Astrocyte of the spinal cord (primary cell): ENCODE results near the gene WWOX.
"Not testable (repeated sequence)": the region's sequence is repeated elsewhere in the genome, so short reads cannot be mapped to it uniquely, and the experiment has no call there.

Experiments used
- DNase-seq: peaks from one replicate; pipeline ENCODE4 v3.0.0; 2011; ENCODE audit warnings: low read depth, low spot score
- H3K4me3 ChIP-seq: 2 replicates; pipeline ENCODE4 v1.5.1; 2011; ENCODE audit warnings: low read depth, mild to moderate bottlenecking, low read length, moderate library complexity
- CTCF ChIP-seq: IDR thresholded peaks from 2 replicates; pipeline ENCODE4 v1.5.1; 2012; ENCODE audit warnings: low read depth, mild to moderate bottlenecking, low read length, inconsistent platforms
- in situ Hi-C: cut with HindIII; loops from 2 replicates; pipeline ENCODE4 v1.10.0; 2017; ENCODE audit warnings: low sequenced_read_pairs

WWOX gene

GRCh38 chr16:79050063-79050462, 950.6 kb downstream of the WWOX start:
- DNase-seq, result no peak
- in situ Hi-C loops, result no loop called here
- TF ChIP-seq CTCF, result no peak

GRCh38 chr16:79051313-79051712, 951.9 kb downstream of the WWOX start:
- no peak overlapping the region for H3K4me3 ChIP-seq
- DNase-seq, result no peak
- no peak for TF ChIP-seq CTCF
- in situ Hi-C loops, result no loop called here

More at GRCh38 chr16:79050063-79050462, 950.6 kb downstream of the WWOX start:
- no peak overlapping the region for H3K4me3 ChIP-seq

GRCh38 chr16:79052198-79052597, 952.7 kb downstream of the WWOX start:
- DNase-seq, in situ Hi-C loops, H3K4me3 ChIP-seq: not testable (repeated sequence)

DNA sequence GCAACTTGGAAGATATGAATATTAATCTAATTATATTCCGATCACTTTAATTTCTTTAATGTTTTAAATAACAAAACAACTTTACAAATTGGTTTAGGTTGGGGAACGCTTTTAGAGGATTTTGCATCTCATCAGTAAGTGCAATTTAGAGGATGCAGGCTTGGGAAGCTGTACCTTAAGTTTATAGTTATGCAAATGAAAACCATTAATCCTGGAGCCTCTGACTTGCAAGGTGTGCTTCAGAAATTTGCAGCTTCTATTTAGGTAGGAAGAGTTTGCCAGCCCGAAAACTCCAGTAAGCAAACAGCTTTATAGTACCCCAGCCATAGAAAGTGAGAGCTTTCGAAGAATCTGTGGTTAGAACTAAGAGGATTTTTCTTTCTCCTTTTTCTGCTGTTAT, 954.1 kb downstream of the WWOX start:
- no peak for DNase-seq
- no peak overlapping the region for H3K4me3 ChIP-seq
- no peak for TF ChIP-seq CTCF
- in situ Hi-C loops, result no loop called here

DNA sequence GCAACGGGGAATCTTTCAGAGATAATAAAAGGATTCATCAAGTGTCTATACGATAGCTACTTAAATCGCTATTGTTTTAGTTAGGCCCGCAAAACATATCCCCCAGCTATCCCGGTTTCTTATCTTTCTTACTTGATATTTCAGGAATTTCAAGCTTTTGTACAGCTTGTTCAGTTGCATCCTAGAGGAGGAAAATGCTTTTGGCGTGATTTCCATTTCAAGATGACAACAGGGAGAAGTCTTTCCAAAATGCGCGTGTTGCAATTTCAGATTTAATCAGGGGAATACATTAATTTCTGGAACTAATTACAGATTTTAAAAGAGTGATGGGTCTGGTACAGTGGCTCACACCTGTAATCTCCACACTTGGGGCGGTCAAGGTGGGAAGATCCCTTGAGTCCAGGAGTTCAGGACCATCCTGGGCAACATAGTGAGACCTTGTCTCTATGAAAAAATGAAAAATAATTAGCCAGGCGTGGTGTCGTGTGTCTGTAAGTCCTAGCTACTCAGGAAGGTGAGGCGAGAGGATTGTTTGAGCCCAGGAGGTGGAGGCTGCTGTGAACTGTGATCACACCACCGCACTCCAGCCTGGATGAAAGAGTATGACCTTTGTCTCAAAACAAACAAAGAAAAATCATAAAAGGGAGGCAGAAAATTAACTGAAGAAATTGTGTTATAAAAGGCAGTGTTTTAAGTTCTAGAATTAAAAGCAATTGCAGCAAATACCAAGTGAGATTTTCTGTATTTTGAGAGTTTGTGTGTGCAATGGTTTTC, 954.9 kb downstream of the WWOX start:
- TF ChIP-seq CTCF, result no peak
- H3K4me3 ChIP-seq, result no peak overlapping the region
- DNase-seq, result no peak
- in situ Hi-C loops, result no loop called here

- in situ Hi-C loops, result no loop called here
- DNase-seq, result no peak
- no peak overlapping the region for H3K4me3 ChIP-seq
- TF ChIP-seq CTCF, result no peak
Observed at GRCh38 chr16:79055251-79055970, 956.0 kb downstream of the WWOX start.

- in situ Hi-C loops, result no loop called here
- DNase-seq, result no peak
- H3K4me3 ChIP-seq, result no peak overlapping the region
- TF ChIP-seq CTCF, result no peak
Observed at GRCh38 chr16:79061181-79061580, 961.7 kb downstream of the WWOX start.
